ENCODE data around the gene RAB3D.

DNA sequence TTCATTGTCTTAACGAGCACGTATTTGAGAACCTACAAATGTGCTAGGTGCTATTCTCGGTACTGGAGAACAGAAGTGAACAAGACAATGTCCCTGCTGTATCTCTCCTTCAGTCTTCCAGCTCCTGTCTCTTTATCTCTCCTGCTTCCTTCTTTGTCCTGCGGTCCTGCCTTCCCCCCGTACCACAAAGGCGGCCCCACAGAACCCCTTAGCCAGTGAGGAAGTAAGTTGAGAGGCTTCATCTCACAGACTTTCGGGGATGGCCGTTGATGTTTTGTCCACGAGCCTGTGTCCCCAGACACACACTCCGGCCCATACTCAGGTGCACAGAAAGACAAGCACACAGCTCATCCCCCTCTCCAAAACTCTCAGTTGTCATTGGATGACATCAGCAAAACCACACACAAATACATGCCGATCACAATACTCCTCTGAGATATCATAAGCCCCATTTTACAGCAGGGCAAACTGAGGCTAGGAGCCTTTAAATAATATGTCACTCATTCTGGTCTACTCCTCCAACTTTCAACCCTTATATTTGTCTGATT lies 34.5 kb upstream of the RAB3D start:
- TF ChIP-seq POLR2A (IDR thresholded peaks at IDR 0.05; ENCODE audit: low read depth, low read length) (no peak), POLR2AphosphoS5 (IDR thresholded peaks at IDR 0.05; ENCODE audit: low read depth, low read length) (no peak)

Data from GM12892 (cell line).